ENCODE data around the gene A2M.

DNA sequence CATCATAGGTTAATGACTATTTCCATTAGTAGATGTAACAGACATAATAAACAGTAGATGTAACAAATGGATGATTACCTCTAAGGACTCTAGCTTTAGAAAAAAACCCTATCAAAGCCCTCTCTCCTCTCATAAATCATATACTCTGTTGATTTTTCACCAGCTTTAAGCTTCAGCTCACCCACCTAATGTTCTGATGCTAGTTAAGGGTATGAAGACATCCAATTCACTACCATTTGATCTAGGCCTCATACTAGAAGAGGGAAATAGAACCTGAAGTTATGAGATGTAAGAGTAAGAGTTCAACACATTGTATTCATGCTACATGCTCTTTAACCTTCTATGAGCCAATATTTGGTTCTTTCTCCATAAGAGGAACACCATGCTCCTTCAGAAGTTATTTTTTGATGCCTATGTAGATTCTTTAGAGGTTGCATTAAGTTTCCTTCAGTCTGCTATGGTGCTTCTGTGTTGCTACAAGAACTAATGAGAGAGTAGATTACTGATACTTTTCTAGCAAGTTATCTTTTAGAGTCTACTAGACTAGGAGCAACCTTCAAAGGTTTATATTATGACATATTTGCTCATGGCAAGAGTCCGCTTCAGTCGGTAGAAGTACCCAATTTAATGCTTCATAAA lies 16.0 kb downstream of the A2M start:
- no peak for TF ChIP-seq POLR2A (IDR thresholded peaks at IDR 0.05)
- TF ChIP-seq, protein P1, sequence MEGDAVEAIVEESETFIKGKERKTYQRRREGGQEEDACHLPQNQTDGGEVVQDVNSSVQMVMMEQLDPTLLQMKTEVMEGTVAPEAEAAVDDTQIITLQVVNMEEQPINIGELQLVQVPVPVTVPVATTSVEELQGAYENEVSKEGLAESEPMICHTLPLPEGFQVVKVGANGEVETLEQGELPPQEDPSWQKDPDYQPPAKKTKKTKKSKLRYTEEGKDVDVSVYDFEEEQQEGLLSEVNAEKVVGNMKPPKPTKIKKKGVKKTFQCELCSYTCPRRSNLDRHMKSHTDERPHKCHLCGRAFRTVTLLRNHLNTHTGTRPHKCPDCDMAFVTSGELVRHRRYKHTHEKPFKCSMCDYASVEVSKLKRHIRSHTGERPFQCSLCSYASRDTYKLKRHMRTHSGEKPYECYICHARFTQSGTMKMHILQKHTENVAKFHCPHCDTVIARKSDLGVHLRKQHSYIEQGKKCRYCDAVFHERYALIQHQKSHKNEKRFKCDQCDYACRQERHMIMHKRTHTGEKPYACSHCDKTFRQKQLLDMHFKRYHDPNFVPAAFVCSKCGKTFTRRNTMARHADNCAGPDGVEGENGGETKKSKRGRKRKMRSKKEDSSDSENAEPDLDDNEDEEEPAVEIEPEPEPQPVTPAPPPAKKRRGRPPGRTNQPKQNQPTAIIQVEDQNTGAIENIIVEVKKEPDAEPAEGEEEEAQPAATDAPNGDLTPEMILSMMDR (IDR thresholded peaks at IDR 0.05) = no peak

All from ovary (tissue), 3 donors.